Fibroblast of villous mesenchyme (primary cell): Measurements from ENCODE around the gene KCNJ10. TPM values are rescaled to one million over a fixed set of nuclear protein-coding genes. Genes with fewer than 3 reads are reported as not detected.
A peak's percentile ranks its signal among the peaks of the same experiment; 100 is the strongest.

Experiments used
- DNase-seq: peaks from one replicate; pipeline ENCODE4 v3.0.0-alpha.2; 2010; ENCODE audit warnings: low read depth
- H3K4me3 ChIP-seq: 2 replicates; pipeline ENCODE4 v1.5.1; 2011; ENCODE audit warnings: low read depth, mild to moderate bottlenecking, low read length
- total RNA-seq: library from RNA; depleted of rRNA; stranded (reverse); fragments of >200 nt; gene quantifications from 2 replicates; pipeline ENCODE4 v1.2.3, GENCODE V29; 2012
- TF ChIP-seq, protein P1 (sequence below): IDR thresholded peaks from 2 replicates; pipeline ENCODE4 v1.5.1; 2012; ENCODE audit warnings: low read depth, mild to moderate bottlenecking, low read length; ENCODE audit not compliant: insufficient read depth

Gene KCNJ10
- total RNA-seq, 1 donor, result not detected

DNA sequence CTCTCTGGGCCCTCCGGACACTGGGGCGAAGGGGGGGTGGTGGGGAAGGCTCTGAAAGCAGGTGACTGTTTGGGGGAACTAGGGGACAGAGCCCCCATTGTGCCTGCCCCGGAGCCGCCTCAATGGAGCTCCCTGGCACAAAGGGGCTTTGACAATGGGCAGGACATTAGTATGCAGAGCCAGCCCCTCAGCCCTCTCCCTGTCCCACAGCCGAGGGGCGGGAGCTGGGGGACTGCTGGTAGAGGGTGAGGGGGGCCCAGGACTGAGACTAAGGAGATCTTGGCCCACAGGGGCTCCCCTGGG, 7.8 kb downstream of the KCNJ10 start:
- H3K4me3 ChIP-seq, result no peak overlapping the region
- TF ChIP-seq, protein P1, sequence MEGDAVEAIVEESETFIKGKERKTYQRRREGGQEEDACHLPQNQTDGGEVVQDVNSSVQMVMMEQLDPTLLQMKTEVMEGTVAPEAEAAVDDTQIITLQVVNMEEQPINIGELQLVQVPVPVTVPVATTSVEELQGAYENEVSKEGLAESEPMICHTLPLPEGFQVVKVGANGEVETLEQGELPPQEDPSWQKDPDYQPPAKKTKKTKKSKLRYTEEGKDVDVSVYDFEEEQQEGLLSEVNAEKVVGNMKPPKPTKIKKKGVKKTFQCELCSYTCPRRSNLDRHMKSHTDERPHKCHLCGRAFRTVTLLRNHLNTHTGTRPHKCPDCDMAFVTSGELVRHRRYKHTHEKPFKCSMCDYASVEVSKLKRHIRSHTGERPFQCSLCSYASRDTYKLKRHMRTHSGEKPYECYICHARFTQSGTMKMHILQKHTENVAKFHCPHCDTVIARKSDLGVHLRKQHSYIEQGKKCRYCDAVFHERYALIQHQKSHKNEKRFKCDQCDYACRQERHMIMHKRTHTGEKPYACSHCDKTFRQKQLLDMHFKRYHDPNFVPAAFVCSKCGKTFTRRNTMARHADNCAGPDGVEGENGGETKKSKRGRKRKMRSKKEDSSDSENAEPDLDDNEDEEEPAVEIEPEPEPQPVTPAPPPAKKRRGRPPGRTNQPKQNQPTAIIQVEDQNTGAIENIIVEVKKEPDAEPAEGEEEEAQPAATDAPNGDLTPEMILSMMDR, result no peak
- no peak for DNase-seq

DNA sequence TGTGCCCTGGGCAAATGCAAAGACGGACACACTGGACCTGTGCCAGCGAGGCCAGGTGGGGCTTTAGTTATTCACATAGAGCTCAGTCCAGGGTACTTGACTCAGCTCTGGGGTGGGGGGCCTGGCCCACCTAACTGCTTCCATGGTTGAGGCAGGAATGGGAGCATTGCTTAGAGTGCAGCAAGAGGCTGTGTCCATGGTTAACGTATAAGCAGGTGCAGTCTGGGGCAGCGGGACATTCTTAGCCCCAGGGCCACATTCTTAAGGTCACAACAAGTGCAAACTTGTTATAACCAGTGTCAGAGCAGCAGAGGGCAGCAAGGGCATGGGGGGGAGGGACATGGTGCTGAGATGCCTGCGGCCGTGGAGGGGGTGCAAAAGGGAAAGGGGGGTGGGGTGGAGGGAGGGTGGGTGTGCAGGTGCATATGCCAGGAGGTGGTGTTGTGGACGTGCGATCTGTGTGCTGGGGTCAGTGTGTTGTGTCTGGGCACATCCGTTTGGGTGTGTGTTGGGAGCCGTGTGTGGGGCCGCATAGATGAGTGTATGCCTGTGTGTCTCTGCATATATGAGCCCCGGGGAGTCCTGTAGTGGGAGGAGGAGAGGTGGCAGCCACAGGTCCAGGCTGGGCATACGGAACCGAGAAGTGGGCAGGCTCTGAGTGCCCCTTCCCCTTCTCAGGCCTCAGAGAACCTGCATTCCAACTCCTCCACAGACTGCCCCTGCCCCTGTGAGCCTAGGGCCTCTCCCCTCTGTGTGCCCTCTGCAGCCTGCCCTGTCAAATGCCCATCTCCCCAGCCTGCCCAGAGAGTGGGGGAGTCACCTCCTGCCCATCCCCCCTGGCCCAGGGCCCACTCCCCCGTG, 8.4 kb downstream of the KCNJ10 start:
- H3K4me3 ChIP-seq, result no peak overlapping the region
- TF ChIP-seq, protein P1, result no peak
- no peak for DNase-seq

DNA sequence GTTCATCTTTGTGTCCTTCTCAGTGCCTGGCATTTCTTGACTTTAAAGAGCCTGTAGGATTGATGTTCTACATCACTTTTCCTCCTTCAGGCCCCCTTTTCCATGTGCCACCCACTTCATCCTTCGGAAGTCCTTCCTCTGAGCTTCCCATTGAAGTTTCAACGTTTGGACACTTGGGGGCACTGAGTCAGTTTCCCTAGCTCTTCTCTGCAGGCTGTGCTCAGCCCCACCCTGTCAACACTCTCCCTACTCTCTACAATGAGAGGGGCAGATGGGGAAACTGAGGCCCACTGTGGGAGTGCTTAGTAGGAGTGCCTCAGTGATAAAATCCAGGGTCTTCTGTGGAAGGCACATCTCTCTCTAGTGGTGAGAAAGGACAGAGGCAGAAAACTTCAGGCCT, 11.9 kb downstream of the KCNJ10 start:
- DNase-seq, result peak; percentile 13
- H3K4me3 ChIP-seq, result no peak overlapping the region
- TF ChIP-seq, protein P1, result peak; percentile 48

DNA sequence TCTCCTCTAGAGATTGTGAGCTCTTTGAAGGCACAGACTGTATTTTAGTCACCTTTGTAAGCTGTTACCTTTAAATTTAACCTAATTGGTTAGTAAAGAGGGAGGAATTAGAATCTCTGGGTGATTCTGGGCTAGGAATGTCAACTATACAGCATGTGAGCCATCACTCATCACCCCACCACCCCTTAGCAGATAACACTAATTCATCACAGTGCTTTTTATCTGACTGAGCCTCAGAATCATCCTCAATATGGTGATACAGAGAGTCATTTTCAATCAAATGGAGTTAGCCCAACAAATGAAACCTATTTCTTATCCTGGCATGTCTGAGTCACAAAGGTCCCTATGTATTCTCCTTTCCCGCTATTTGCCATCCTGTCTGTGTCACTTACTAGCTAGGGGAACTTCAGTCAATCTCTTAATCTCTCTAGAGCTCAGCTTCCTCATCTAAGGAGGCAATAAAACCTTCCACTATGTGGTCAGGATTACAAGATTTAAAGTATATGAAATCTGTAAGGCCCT, 13.3 kb downstream of the KCNJ10 start:
- TF ChIP-seq, protein P1, result no peak
- no peak for DNase-seq
- H3K4me3 ChIP-seq, result no peak overlapping the region

DNA sequence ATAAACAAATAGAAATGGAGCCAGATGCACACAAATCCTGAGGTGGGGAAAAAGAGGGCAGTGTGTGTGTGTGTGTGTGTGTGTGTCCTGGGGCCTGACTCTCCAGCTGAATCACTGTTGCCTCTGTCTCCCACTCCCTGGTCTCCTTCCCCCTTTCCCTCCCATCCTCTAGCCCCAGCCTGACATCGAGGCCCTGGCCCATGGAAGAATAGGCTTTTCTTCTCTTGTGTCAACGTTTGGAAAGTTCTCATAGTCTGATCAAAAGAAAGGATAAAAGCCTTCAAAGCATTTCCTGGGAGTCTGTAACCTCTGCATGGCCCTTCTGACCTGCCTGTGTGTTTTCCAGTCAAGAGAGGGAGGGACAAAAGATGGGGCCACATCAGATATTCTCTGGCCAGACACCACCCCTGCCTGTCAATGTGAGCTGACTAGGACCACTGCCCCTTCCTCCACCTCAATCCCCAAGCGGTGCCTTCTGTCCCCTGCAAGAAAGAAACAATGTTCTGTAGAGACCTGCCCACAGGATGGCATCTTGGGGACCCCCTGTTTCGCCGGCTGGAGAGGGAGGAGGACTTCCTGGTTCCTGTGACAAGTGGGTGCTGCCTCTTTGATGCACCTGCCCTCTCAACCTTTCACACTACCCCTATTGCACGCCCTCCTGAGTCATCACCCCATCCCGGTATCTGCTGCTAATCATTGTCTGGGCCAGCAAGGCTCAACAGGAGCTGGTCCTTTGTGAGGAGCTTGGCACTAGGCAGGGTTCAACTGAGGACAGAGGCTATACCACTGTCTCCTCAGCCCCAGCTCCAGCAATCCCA, 16.2 kb downstream of the KCNJ10 start:
- H3K4me3 ChIP-seq, result no peak overlapping the region
- DNase-seq, result no peak
- TF ChIP-seq, protein P1, result no peak

DNA sequence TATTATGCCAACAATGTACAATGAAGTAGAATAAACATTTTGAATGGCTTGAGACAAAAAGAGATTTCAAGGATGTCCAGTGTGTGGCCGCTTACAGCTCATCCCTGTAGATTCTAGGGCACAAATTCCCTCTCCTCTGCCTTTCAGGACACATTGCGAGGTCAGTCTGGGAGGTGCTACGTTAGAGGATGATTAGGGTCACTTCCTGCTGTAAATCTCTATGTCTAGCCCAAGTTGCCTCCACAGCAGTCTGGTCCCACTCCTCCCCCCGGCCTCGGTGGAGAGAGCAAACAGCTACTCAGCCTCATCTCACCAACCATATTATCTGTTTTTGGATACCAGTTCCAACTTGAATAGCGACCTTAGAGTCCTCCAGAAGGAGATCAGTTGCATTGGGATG, 17.0 kb downstream of the KCNJ10 start:
- TF ChIP-seq, protein P1, result no peak
- no peak for DNase-seq
- H3K4me3 ChIP-seq, result no peak overlapping the region
